Left lung (tissue), 10 donors: ENCODE data around the gene UST. TPM values are rescaled to one million over a fixed set of nuclear protein-coding genes. Genes with fewer than 3 reads are reported as not detected.

Experiments used
- ATAC-seq: fragments of 200-7000 bp; cut with Tn5 transposase; one replicate; pipeline ENCODE4 v1.9.1; 2020; ENCODE audit warnings: moderate library complexity
- DNase-seq, 4 donors: peaks; one replicate each; pipeline ENCODE4 v3.0.0-alpha.2; 2013 to 2020
- H3K27ac ChIP-seq, 2 donors: fragments of 200-600 bp; sonication (generic) in 1 of 2; one replicate each; pipeline versions ENCODE4 v1.5.0 to v1.8.0; 2020 to 2021
- H3K27me3 ChIP-seq, 2 donors: fragments of 200-600 bp; sonication (generic) in 1 of 2; one replicate each; pipeline versions ENCODE4 v1.5.0 to v1.8.0; 2020 to 2021
- H3K36me3 ChIP-seq, 2 donors: fragments of 200-600 bp; sonication (generic) in 1 of 2; one replicate each; pipeline versions ENCODE4 v1.5.0 to v1.8.0; 2020 to 2021
- H3K4me1 ChIP-seq, 2 donors: fragments of 200-600 bp; one replicate each; pipeline ENCODE4 v1.8.0; 2021
- H3K4me3 ChIP-seq, 2 donors: fragments of 200-600 bp; sonication (generic) in 1 of 2; one replicate each; pipeline versions ENCODE4 v1.5.0 to v1.8.0; 2020 to 2021; ENCODE audit warnings: mild to moderate bottlenecking in 1 of 2
- H3K9me3 ChIP-seq, 2 donors: fragments of 200-600 bp; sonication (generic) in 1 of 2; one replicate each; pipeline versions ENCODE4 v1.5.0 to v1.8.0; 2020 to 2021
- CTCF ChIP-seq, 2 donors: fragments of 200-600 bp; sonication (generic) in 1 of 2; IDR thresholded peaks; one replicate each; pipeline versions ENCODE4 v1.5.0 to v1.8.0; 2021; ENCODE audit warnings: antibody characterized with exemption in 2 of 2
- intact Hi-C, 2 donors: fragments of 100-400 bp; cut with DNase I; formaldehyde crosslinking; loops; one replicate each; pipeline versions ENCODE4 v1.11.2 to v1.14.2; 2022
- polyA plus RNA-seq, 6 donors: library from polyadenylated mRNA; unstranded; fragments of 120-200 nt; gene quantifications; one replicate each; pipeline ENCODE4 v1.2.1, GENCODE V29; 2013; ENCODE audit not compliant: insufficient read length in 6 of 6
- total RNA-seq, 2 donors: library from RNA; stranded (reverse); fragmentation: NEBNext Ultra II Directional; extraction: Animal tissue kit (Norgen Biotek cat#: 25700); gene quantifications; one replicate each; pipeline ENCODE4 v1.2.1, GENCODE V29; 2021
- donor health status: DM: no; HTN: yes; CAD: no.
- donor health status: DM: no; HTN: no; CAD: no.

Gene UST
- total and polyA plus RNA-seq, 8 donors, result 7.4 to 17.0 (median 9.5) TPM

- intact Hi-C loops, result no loop called here
- H3K27me3 ChIP-seq, result no peaks in the 10 kb centered on the region
- H3K27ac ChIP-seq, result peak overlapping the region; percentile 20 to 61
- no peak for TF ChIP-seq CTCF (IDR thresholded peaks at IDR 0.05)
- H3K4me1 ChIP-seq, result peaks cover 0 to 19% of the 10 kb centered on the region in 2 donors
- DNase-seq, result peak in 1 of 4 donors; percentile 28
- peak overlapping the region in 1 of 2 donors; percentile 33 for H3K4me3 ChIP-seq
- peak; percentile 88 for ATAC-seq
- H3K9me3 ChIP-seq, result peaks cover 0 to 5% of the 10 kb centered on the region in 2 donors
- H3K36me3 ChIP-seq, result no peaks in the 10 kb centered on the region
Observed at GRCh38 chr6:148700741-148701311, 46.0 kb upstream of the UST start.

GRCh38 chr6:148701375-148701774 is 45.5 kb upstream of the UST start:
- intact Hi-C loops, result no loop called here
- peak overlapping the region; percentile 20 to 61 for H3K27ac ChIP-seq
- TF ChIP-seq CTCF (IDR thresholded peaks at IDR 0.05), result no peak
- DNase-seq (no peak), ATAC-seq (peak; percentile 9)
- peaks cover 0 to 19% of the 10 kb centered on the region in 2 donors for H3K4me1 ChIP-seq
- no peaks in the 10 kb centered on the region for H3K27me3 ChIP-seq
- no peaks in the 10 kb centered on the region for H3K36me3 ChIP-seq
- H3K9me3 ChIP-seq, result peaks cover 0 to 5% of the 10 kb centered on the region in 2 donors
- peak overlapping the region in 1 of 2 donors; percentile 33 for H3K4me3 ChIP-seq

GRCh38 chr6:148703900-148704299 is 42.9 kb upstream of the UST start:
- Histone ChIP-seq H3K4me3 (no peak overlapping the region), H3K27me3 (no peaks in the 10 kb centered on the region), H3K4me1 (peaks cover 0 to 19% of the 10 kb centered on the region in 2 donors), H3K9me3 (peaks cover 0 to 5% of the 10 kb centered on the region in 2 donors), H3K27ac (no peak overlapping the region), H3K36me3 (no peaks in the 10 kb centered on the region)
- TF ChIP-seq CTCF (IDR thresholded peaks at IDR 0.05), result no peak
- intact Hi-C loops, result no loop called here
- DNase-seq (no peak), ATAC-seq (no peak)

GRCh38 chr6:148704400-148705246 is 42.2 kb upstream of the UST start:
- no peaks in the 10 kb centered on the region for H3K36me3 ChIP-seq
- peaks cover 0 to 5% of the 10 kb centered on the region in 2 donors for H3K9me3 ChIP-seq
- peaks cover 0 to 16% of the 10 kb centered on the region in 2 donors for H3K4me1 ChIP-seq
- no peak overlapping the region for H3K4me3 ChIP-seq
- H3K27me3 ChIP-seq, result no peaks in the 10 kb centered on the region
- TF ChIP-seq CTCF (IDR thresholded peaks at IDR 0.05), result no peak
- no peak for DNase-seq
- intact Hi-C loops, result no loop called here
- ATAC-seq, result no peak
- H3K27ac ChIP-seq, result no peak overlapping the region

GRCh38 chr6:148708707-148709106 is 38.1 kb upstream of the UST start:
- no peak overlapping the region for H3K4me3 ChIP-seq
- no peak for ATAC-seq
- no peak overlapping the region for H3K27ac ChIP-seq
- no peaks in the 10 kb centered on the region for H3K27me3 ChIP-seq
- no peak for TF ChIP-seq CTCF (IDR thresholded peaks at IDR 0.05)
- no peaks in the 10 kb centered on the region for H3K36me3 ChIP-seq
- no peak for DNase-seq
- no peaks in the 10 kb centered on the region for H3K4me1 ChIP-seq
- intact Hi-C loops, result no loop called here
- peaks cover 0 to 11% of the 10 kb centered on the region in 2 donors for H3K9me3 ChIP-seq
